ENCODE results near the gene ASPSCR1. TPM values are rescaled to one million over a fixed set of nuclear protein-coding genes. Genes with fewer than 3 reads are reported as not detected.

Gene ASPSCR1
- total RNA-seq, 1 experiment from 2014 or later = 51.0 TPM

DNA sequence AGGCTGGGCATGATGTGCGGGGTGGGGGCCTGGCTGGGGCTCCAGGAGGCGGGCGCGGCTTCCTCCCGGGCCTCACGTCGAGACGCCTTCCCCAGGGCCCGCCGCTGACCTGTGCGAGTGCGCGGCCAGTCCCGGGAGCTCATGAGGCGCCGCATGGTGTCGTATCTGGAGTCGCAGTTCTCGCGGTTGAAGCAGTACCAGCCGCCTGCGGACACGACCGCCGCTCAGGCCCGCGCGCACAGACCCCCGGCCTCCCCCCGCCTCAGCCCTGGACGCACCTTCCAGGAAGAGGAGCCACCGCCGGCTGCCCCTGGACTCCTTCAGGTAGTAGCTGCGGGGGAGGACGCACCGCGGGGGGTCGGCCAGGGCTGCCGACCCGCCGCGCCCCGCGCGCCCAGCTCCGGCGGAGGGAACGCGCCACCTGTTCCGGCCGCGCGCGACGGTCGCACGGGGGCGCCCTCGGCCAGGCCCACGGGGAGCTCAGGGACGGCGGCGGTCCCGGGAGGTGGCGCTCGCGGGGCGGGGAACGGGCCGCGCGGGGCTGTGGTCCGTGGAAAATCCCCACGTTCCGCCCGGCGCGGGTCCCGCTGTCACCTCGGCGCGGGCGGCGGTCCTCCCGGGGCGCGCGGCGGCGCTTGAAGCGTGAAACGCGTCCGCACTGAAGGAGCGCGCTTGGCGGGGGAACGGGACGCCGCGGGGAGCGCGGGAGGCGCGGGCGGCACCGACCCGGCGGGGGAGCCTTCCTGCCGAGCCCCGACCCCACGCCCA lies 17.9 kb upstream of the ASPSCR1 start (continued):
- TF ChIP-seq ZBTB33 (IDR thresholded peaks at IDR 0.05; ENCODE audit: extremely low read depth, insufficient replicate concordance, low read length) (no peak), JUND (IDR thresholded peaks at IDR 0.05) (no peak), CBX3 (IDR thresholded peaks at IDR 0.05; ENCODE audit: low read depth) (no peak)
- TF ChIP-seq, protein P1, sequence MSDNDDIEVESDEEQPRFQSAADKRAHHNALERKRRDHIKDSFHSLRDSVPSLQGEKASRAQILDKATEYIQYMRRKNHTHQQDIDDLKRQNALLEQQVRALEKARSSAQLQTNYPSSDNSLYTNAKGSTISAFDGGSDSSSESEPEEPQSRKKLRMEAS (IDR thresholded peaks at IDR 0.05) = no peak

- intact Hi-C loops (cut with micrococcal nuclease) = no loop called here
- BruUV-seq (replicated peaks) = no TSS peak
Observed at GRCh38 chr17:81960130-81960958, 17.1 kb upstream of the ASPSCR1 start.

More at GRCh38 chr17:81960130-81960958, 17.1 kb upstream of the ASPSCR1 start:
- peaks cover 11 to 19% of the 10 kb centered on the region in 2 experiments for H3K4me1 ChIP-seq (ENCODE audit: control insufficient read depth in 1 of 2, insufficient read depth in 2 of 2, low read length in 2 of 2)
- peak overlapping the region; percentile 67; the same call in 1 of the 2 replicates for H3K27ac ChIP-seq (ENCODE audit: low read depth, low read length)
- peak overlapping the region; percentile 35 for H2AFZ ChIP-seq (ENCODE audit: low read depth, low read length, poor library complexity, severe bottlenecking)
- ChIA-PET RAD21 (ENCODE audit: low non-redundant PET in 1 of 2, low total read pairs in 2 of 2, uncharacterized antibody in 2 of 2, unreplicated experiment in 2 of 2) (interaction anchor here (1.0 to 2.4 kb wide), 4 partner anchors 61 to 77 kb away, joined by 3 to 50 read pairs (median 25); partner anchors contain the start of genes CENPX (in 2 of the 2), LRRC45 (in 2 of the 2) and DCXR (in 1 of the 2)), POLR2A (interaction anchor here (1.0 kb wide), 2 partner anchors 44 to 56 kb away, joined by 3 to 4 read pairs; no protein-coding TSS in a partner anchor), CTCF (interaction anchor here (1.0 to 3.1 kb wide), 14 partner anchors 8 to 139 kb away, joined by 3 to 151 read pairs (median 6); partner anchors contain the start of genes CENPX, DCXR, LRRC45 and MAFG)
- H3K27me3 ChIP-seq (ENCODE audit: insufficient read depth, low read length) = no peaks in the 10 kb centered on the region
- TF ChIP-seq RAD21 (IDR thresholded peaks at IDR 0.05; ENCODE audit: low read depth) = no peak
- TF ChIP-seq, protein P2, sequence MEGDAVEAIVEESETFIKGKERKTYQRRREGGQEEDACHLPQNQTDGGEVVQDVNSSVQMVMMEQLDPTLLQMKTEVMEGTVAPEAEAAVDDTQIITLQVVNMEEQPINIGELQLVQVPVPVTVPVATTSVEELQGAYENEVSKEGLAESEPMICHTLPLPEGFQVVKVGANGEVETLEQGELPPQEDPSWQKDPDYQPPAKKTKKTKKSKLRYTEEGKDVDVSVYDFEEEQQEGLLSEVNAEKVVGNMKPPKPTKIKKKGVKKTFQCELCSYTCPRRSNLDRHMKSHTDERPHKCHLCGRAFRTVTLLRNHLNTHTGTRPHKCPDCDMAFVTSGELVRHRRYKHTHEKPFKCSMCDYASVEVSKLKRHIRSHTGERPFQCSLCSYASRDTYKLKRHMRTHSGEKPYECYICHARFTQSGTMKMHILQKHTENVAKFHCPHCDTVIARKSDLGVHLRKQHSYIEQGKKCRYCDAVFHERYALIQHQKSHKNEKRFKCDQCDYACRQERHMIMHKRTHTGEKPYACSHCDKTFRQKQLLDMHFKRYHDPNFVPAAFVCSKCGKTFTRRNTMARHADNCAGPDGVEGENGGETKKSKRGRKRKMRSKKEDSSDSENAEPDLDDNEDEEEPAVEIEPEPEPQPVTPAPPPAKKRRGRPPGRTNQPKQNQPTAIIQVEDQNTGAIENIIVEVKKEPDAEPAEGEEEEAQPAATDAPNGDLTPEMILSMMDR (IDR thresholded peaks at IDR 0.05 in 2 of 3, conservative IDR thresholded peaks at IDR 0.05 in 1 of 3; ENCODE audit: borderline replicate concordance in 1 of 3, insufficient read depth in 1 of 3, low read depth in 2 of 3, low read length in 2 of 3) = no peak
- TF ChIP-seq, protein P1 (IDR thresholded peaks at IDR 0.05) = no peak
- TF ChIP-seq EZH2phosphoT487 (IDR thresholded peaks at IDR 0.05; ENCODE audit: borderline replicate concordance) = no peak
- ATAC-seq (peak; percentile 24), DNase-seq (ENCODE audit: low read depth, low spot score) (no peak)
- no peaks in the 10 kb centered on the region for H3K79me2 ChIP-seq (ENCODE audit: insufficient read depth, low read length)
- peak overlapping the region; percentile 62 for H3K9ac ChIP-seq (ENCODE audit: low read length)
- H3K4me3 ChIP-seq (replicated peaks in 1 of 2; ENCODE audit: low read depth in 1 of 2, low read length in 2 of 2) = peak overlapping the region; percentile 50 to 69
- H3K9me3 ChIP-seq (ENCODE audit: control insufficient read depth in 1 of 2, insufficient read depth in 1 of 2, low read depth in 1 of 2, low read length in 2 of 2) = no peaks in the 10 kb centered on the region
- H3K9me2 ChIP-seq (ENCODE audit: insufficient read depth) = no peaks in the 10 kb centered on the region
- no peaks in the 10 kb centered on the region for H4K20me1 ChIP-seq (ENCODE audit: insufficient read depth)
- no peaks in the 10 kb centered on the region for H3K36me3 ChIP-seq (ENCODE audit: control insufficient read depth in 1 of 2, insufficient read depth in 2 of 2, low read length in 2 of 2)
- H3K4me2 ChIP-seq (ENCODE audit: low read length) = peak overlapping the region; percentile 99

All from HCT116 (cell line).